Epithelial cell of prostate (primary cell): Measurements from ENCODE around the gene FNBP1.

ENCODE experiments used
- DNase-seq: peaks from one replicate; pipeline ENCODE4 v3.0.0-alpha.2; 2011; ENCODE audit warnings: low read depth, low spot score
- H3K27ac ChIP-seq: fragments of 450-650 bp; 2 replicates; pipeline ENCODE4 v1.5.1; 2017; ENCODE audit warnings: mild to moderate bottlenecking

Gene FNBP1

DNA sequence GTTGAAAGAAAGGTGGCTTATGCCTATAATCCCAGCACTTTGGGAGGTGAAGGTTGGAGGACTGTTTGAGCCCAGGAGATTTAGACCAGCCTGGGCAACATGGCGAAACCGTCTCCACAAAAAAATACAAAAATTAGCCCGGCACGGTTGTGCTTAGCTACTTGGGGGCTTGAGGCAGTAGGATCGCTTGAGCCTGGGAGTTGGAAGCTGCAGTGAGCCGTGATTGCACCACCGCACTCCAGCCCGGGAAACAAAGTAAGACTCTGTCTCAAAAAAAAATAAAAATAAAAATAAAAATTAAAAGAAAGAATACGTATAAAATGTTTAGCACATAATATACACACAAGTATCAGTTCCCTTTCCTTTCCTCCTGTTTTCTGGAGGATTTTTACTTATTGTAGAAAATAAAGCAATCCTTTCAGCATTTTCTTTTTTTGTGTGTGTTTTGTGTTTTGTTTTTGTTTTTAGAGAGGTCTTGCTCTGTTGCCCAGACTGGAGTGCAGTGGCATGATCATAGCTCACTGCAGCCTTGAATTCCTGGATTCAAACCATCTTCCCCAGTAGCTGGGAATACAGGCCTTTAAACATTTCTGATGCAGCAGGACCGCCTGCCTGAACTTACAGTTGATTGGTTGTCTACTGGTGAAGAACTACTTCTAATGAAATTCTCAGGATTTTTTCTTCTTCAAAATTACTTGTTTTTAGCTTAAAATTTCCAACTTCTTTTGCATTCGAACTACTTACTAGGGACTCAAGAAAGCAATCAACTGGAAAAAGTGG, 6.6 kb upstream of the FNBP1 start:
- DNase-seq: no peak
- no peak overlapping the region for H3K27ac ChIP-seq

DNA sequence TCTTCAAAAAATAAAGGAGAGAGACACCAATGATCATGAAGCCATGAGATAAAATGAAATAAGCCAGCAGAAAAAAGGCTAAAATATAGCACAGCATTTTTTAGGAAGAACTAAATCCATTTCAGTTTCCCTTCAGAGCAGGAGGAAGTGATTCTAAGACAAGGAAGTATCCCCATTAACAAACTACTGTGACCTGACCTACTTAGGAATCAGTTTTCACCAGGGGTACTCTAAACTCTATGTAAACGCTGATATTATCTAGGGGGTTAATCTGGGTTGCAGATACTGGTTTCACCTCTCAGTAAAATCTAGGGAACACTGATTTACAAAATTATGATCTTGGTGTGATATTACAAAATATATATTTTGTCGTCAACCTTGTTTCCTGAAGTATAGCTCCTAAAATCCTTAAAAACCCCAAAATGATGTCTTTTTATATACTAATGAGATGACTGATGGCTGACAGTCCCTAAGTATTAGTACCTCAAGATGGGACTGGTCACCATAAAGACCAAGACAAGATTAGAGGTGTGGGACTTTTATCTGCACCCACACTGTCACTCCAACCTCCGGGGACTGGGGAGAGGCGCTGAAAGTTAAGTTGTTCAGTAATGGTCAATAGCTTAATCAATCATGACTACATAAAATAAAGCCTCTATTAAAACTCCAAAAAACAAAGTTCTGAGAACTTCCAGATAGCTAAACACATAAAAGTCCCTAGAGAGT, 2.9 kb upstream of the FNBP1 start:
- DNase-seq: no peak
- H3K27ac ChIP-seq: no peak overlapping the region

DNA sequence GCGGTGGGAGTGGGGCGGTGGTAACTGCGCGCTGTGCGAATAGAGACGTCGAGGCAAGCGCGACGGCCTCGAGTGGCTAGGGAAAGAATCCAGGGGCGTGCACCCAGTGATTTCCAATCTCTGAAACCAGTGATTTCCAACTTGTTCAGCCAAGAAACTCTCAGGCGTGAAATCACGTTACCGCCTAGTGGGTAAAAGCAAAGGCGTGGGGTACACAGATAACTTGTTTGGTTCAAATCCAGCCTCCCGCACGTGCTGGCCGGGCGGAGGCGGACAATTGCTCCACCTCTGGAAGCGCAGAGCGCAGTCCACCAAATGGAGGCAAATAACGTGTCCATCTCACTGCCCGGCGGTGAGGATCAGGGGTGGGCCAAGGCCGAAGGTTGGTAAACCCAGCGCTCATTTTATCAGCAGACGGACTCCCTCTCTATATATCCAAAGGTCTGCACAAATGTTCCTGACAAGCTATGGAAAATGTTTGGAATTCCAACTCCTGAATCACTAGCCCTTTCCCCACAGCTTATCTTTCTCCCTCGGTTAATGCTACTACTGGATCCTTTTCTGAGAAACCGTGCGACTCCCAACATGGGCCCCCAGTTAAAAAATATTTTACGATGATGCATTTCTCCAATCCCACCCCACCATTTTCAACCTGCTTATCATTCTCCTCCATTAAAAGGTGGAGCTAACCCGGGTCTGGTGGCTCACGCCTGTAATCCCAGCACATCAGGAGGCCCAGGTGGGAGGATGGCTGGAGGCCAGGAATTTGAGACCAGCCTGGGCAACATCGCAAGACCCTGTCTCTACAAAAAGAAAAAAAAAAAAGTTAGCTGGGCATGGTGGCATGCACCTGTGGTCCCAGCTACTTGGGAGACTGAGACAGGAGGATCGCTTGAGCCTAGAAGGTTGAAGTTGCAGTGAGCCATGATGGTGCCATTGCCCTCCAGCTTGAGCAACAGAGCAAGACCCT, 950 bp upstream of the FNBP1 start:
- DNase-seq: no peak

DNA sequence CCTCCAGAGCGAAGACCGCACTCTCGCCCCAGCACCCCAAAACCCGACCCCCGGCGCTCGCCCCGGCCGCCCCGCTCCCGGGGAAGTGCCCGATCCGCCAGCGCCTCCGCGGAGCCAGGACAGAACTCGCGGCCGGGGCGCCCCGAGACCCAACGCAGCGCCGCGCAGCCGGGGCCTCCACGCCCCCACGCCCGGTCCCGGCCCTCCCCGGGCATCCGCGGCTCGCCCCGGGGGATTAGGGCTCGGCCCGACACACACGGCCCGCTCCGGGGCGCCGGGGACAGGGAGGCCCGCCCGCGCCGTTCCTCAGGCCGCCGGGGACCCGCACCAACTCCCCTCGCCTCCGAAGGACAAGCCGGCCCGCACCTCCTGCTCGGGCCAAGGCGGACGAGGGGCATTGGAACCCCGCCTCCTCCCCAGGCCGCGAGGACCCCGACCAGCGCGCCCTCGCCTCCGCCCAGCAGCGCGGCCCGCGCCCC, 544 bp downstream of the FNBP1 start:
- H3K27ac ChIP-seq: peak overlapping the region; percentile 40
- no peak for DNase-seq

More for the DNA sequence above, 950 bp upstream of the FNBP1 start:
- H3K27ac ChIP-seq: peak overlapping the region; percentile 40

- DNase-seq: no peak
- peak overlapping the region; percentile 40 for H3K27ac ChIP-seq
These were observed 1.2 kb downstream of the FNBP1 start for GRCh38 chr9:130041648-130042405.

DNA sequence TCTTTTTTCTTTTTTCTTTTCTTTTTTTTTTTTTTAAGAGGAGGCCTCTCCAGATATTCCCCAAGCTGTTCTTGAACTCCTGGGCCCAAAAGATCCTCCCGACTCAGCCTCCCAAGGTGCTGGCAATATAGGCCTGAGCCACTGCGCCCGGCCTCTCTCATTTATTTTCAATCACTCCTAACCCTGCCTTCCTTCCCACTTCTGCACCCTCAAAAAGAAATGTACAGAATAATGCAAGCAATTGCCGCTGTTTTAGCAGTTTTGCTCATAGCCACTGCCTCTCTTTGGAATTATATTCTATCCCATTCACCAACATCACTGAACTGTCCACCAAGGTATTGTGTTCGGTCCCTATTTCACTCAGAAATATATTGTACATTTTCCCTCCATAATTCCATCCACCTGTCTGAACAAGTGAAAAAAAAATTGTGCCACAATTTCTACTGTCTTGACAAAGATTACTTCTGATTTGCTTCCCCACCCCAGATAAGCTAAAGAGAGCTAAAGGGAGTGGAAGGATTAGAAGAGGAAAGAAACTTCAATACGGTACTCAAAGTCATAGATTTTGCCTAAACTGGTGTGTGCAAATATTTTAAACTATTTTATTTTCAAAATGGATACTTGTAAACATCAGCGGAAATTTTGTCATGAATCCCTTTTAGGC, 1.9 kb downstream of the FNBP1 start:
- no peak for DNase-seq
- no peak overlapping the region for H3K27ac ChIP-seq

GRCh38 chr9:130039528-130040147, 3.4 kb downstream of the FNBP1 start:
- no peak overlapping the region for H3K27ac ChIP-seq
- DNase-seq: no peak

- DNase-seq: no peak
- no peak overlapping the region for H3K27ac ChIP-seq
These were observed 6.9 kb downstream of the FNBP1 start for GRCh38 chr9:130036099-130036498.

DNA sequence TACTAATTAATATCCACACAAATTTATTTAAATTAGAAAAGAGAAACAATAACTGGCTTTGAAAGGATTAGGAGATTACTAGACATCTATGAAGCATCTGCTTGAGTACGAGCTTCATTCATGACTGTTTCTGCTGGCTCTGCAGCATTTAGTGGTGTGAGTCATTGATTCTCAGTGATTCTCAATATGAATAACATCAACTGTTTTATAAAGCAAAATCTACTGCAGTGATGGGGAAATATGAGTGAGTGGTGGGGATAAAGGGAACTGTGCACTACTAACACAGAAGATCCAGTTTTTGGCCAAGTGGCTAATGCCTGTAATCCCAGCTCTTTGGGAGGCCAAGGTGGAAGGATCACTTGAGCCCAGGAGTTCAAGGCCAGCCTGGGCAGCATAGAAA, 8.4 kb downstream of the FNBP1 start:
- no peak for DNase-seq
- H3K27ac ChIP-seq: no peak overlapping the region

DNA sequence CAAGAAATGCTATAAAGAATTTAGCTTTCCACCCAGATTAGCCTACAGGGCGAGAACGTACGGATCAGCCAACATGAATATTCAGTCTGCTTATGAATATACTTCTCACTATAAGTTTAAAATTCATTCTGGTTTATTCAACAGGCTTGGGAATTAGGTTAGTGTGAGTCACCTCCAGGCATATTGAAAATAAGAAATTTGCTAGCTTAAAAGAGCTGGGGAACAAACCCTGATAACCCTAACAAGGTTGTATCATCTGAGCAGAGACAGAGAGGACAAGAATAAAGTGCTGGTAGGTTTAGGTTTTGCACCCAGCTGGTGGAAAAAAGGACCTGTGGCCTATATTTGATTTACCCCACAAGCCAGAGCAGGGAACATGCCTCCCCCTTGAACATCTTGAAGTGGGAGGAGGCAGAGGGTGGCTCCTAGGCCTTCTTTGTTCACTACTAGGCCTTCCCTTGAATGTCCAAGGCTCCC, 12.3 kb downstream of the FNBP1 start:
- H3K27ac ChIP-seq: no peak overlapping the region
- no peak for DNase-seq

GRCh38 chr9:130029223-130029973, 13.6 kb downstream of the FNBP1 start:
- no peak for DNase-seq
- H3K27ac ChIP-seq: peak overlapping the region; percentile 17

DNA sequence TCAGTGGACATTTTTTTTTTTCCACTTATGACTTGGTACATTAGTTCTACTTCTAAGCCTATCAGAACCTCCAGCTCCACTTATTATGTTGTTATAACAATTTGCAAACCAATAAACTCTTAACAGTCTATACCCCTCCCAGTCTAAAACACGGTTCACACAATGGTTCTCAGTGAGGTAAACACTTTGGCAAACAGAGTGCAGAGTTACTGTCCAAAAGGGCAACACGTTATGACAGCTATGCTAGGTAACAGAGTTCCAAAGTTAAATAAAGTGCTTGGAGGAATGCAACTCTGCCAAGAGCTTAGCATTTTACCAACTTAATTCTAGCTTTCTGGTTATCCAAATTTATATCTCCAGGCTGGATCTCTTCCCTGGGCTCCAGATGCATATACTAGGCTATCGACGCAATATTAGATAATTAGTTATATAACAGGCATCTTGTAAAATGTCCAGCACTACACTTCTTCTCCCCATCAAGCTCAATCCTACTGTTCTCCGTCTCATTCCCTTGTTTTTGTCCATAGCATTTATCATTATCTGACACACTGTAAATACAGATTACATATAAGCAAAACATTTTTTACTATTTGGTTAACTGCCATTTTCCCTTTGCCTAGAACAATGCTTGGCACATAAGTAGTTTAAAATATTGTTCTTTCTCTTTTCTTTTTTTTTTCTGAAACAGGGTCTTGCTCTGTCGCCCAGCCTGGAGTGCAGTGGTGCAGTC, 14.3 kb downstream of the FNBP1 start:
- peak overlapping the region; percentile 17 for H3K27ac ChIP-seq
- no peak for DNase-seq

GRCh38 chr9:130027533-130028365, 15.2 kb downstream of the FNBP1 start:
- DNase-seq: no peak
- no peak overlapping the region for H3K27ac ChIP-seq

GRCh38 chr9:130026583-130027340, 16.2 kb downstream of the FNBP1 start:
- H3K27ac ChIP-seq: no peak overlapping the region

GRCh38 chr9:130024597-130024994, 18.4 kb downstream of the FNBP1 start:
- peak; percentile 79 for DNase-seq
- peak overlapping the region; percentile 68 for H3K27ac ChIP-seq

More at GRCh38 chr9:130026583-130027340, 16.2 kb downstream of the FNBP1 start:
- no peak for DNase-seq
